ENCODE measurements around the gene SDR42E1.

Gene SDR42E1

DNA sequence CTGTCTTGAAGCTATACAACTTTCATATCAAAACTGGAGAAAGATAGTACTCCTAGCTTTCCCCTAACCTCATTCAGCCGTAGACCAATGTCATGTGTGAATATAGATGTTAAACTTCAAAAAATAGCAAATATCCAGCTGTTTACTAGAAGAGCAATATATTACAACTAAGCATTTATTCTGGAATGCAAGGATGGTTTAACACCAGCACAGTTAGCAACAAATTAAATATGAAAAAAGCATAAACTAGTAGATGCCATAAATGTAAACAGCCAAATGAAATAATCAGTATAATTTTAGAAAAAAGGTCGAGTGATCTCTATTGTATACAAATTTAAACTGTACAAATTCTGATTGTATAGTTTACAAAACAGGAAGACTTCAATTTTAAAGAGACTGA is 59.7 kb downstream of the SDR42E1 start:
- Histone ChIP-seq H3K36me3 (replicated peaks) (no peaks in the 10 kb centered on the region), H3K4me3 (ENCODE audit: low read depth, low read length) (no peak overlapping the region), H3K27ac (no peak overlapping the region), H3K27me3 (replicated peaks) (no peaks in the 10 kb centered on the region)
- TF ChIP-seq, protein P1, sequence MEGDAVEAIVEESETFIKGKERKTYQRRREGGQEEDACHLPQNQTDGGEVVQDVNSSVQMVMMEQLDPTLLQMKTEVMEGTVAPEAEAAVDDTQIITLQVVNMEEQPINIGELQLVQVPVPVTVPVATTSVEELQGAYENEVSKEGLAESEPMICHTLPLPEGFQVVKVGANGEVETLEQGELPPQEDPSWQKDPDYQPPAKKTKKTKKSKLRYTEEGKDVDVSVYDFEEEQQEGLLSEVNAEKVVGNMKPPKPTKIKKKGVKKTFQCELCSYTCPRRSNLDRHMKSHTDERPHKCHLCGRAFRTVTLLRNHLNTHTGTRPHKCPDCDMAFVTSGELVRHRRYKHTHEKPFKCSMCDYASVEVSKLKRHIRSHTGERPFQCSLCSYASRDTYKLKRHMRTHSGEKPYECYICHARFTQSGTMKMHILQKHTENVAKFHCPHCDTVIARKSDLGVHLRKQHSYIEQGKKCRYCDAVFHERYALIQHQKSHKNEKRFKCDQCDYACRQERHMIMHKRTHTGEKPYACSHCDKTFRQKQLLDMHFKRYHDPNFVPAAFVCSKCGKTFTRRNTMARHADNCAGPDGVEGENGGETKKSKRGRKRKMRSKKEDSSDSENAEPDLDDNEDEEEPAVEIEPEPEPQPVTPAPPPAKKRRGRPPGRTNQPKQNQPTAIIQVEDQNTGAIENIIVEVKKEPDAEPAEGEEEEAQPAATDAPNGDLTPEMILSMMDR (IDR thresholded peaks at IDR 0.05; ENCODE audit: low read depth, low read length, missing control alignments) = no peak
- DNase-seq = no peak
- in situ Hi-C loops (cut with HindIII; ENCODE audit: low pct_ligation_motif_present, low sequenced_read_pairs) = loop anchor here (25.0 kb wide), 1 partner anchor 286 kb away; no protein-coding TSS in a partner anchor

DNA sequence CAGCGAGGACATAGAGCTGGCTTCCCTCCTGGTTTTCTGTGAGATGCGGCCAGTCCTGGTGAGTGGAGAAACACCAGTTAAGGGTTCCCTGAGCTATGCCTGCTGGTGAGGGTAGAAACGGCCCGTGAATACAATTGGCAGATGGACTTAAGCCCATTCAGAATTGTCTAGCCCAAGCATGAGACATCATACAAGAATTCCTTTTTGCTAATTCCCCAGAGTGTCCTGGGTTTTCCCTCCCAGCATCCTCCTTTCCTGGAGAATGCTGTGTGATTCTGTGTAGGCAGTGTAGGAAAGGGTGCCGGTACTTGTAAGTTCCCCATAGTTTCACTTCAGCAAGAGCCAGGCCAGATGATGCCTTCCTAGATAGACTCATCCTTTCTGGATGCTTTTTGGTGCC is 65.1 kb downstream of the SDR42E1 start:
- peak; percentile 43 for DNase-seq
- TF ChIP-seq, protein P1 (IDR thresholded peaks at IDR 0.05; ENCODE audit: low read depth, low read length, missing control alignments) = no peak

DNA sequence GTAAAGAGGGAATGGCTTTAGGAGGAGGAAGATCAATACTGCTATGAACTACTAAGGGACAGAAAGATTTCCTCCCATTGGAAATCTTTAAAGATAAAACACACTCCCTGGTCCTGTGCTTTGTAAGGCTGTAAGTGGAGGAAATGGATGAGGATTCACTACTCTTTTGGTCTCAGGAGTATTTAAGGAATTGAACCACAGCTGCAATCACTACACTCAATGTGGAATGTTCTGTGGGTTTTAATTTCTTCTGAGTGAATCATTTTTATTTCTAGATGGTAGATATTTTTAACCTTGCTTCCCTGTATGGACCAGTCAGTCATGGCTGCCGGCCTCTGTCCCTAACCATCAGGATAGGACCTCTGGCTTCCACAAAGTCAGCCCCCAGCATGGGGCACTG is 65.6 kb downstream of the SDR42E1 start:
- peak; percentile 13 for DNase-seq
- H3K27me3 ChIP-seq (replicated peaks) = no peaks in the 10 kb centered on the region
- H3K4me3 ChIP-seq (ENCODE audit: low read depth, low read length) = no peak overlapping the region
- no peak overlapping the region for H3K27ac ChIP-seq
- TF ChIP-seq, protein P1 (IDR thresholded peaks at IDR 0.05; ENCODE audit: low read depth, low read length, missing control alignments) = no peak
- H3K36me3 ChIP-seq (replicated peaks) = no peaks in the 10 kb centered on the region
- in situ Hi-C loops (cut with HindIII; ENCODE audit: low pct_ligation_motif_present, low sequenced_read_pairs) = no loop called here

More for the DNA sequence above, 65.1 kb downstream of the SDR42E1 start:
- in situ Hi-C loops (cut with HindIII; ENCODE audit: low pct_ligation_motif_present, low sequenced_read_pairs) = no loop called here
- no peak overlapping the region for H3K4me3 ChIP-seq (ENCODE audit: low read depth, low read length)
- no peaks in the 10 kb centered on the region for H3K27me3 ChIP-seq (replicated peaks)
- H3K27ac ChIP-seq = no peak overlapping the region
- no peaks in the 10 kb centered on the region for H3K36me3 ChIP-seq (replicated peaks)

DNA sequence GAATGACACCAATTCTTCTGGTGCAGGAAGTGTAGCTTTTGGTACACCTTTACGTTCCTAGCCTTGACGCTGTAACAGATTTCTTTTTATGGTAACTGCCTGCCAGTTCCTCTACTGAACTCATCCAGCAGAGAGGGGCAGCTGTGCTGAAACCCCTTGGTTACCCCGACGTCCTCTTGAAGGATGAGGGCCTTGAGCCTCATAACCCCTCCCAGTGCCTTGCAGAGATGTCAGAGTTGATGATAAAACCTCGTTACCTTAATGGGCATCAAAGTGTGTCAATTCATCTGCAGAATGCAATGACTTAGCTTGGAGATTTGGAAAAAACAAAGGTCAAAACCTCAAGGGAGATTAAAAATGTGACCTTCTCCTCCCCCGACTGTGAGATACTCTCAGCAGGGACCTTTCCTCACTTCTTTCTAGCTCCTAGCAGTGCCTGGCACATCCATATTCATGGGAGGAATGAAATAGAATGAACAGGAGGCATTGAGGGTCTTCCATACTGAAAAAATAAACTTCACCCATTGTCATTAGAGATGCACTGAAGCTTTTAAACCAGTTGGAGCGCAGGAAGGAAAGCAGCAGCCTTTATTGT is 69.2 kb downstream of the SDR42E1 start:
- no peak for DNase-seq
- H3K27me3 ChIP-seq (replicated peaks) = no peaks in the 10 kb centered on the region
- no peak overlapping the region for H3K27ac ChIP-seq
- in situ Hi-C loops (cut with HindIII; ENCODE audit: low pct_ligation_motif_present, low sequenced_read_pairs) = no loop called here
- TF ChIP-seq, protein P1 (IDR thresholded peaks at IDR 0.05; ENCODE audit: low read depth, low read length, missing control alignments) = no peak
- no peak overlapping the region for H3K4me3 ChIP-seq (ENCODE audit: low read depth, low read length)
- no peaks in the 10 kb centered on the region for H3K36me3 ChIP-seq (replicated peaks)

DNA sequence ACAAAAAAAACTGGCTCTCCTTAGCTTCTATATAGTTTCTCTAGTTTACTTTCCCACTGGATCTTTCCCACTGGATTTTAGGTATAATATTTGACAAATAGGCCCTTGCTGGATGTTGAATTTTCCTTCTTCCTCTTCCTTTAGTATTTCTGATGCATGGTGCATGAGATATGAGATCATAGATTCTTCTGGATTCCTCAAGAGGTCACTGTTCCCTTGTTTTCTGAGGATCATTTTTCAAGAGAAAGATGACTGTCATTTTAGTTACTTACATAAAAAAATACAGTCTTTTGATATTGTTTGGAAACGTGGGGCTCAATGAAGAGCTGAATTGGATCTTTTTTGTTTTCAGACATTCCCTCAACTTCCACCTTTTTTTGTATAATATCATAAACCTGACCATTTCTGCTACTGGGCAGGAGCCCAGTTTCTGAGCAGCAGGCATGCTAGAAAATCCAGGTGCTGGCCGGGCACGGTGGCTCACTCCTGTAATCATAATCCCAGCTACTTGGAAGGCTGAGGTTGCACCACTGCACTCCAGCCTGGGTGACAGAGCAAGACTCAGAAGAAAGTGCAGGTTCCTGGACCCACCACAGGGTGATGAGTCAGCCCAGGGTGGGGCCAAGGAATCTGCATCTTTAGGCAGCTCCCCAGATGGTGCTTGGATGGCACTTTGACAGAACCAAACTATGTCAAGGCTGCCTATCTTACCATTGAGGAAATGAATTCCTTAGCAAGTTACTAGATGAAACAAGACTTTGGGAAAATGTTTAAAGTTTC is 70.3 kb downstream of the SDR42E1 start:
- H3K27me3 ChIP-seq (replicated peaks) = no peaks in the 10 kb centered on the region
- TF ChIP-seq, protein P1 (IDR thresholded peaks at IDR 0.05; ENCODE audit: low read depth, low read length, missing control alignments) = peak; percentile 27
- H3K36me3 ChIP-seq (replicated peaks) = no peaks in the 10 kb centered on the region
- no peak overlapping the region for H3K27ac ChIP-seq
- in situ Hi-C loops (cut with HindIII; ENCODE audit: low pct_ligation_motif_present, low sequenced_read_pairs) = no loop called here
- H3K4me3 ChIP-seq (ENCODE audit: low read depth, low read length) = no peak overlapping the region
- peak; percentile 28 for DNase-seq
